K562 (cell line): Measurements from ENCODE around the gene ASB13. TPM values are rescaled to one million over a fixed set of nuclear protein-coding genes. Genes with fewer than 3 reads are reported as not detected.
A peak's percentile ranks its signal among the peaks of the same experiment; 100 is the strongest.

ENCODE experiments used
- ARID4B ChIP-seq: sonication (generic); formaldehyde crosslinking; IDR thresholded peaks from 2 replicates; pipeline ENCODE4 v1.8.0; 2022; ENCODE audit warnings: mild to moderate bottlenecking, missing genetic modification reagents
- ASH1L ChIP-seq: fragments of 450-650 bp; IDR thresholded peaks from 2 replicates; pipeline ENCODE4 v1.6.1; 2018; ENCODE audit warnings: borderline replicate concordance, mild to moderate bottlenecking, low read depth; ENCODE audit not compliant: partially characterized antibody
- CTBP1 ChIP-seq: fragments of 450-650 bp; IDR thresholded peaks from 2 replicates; pipeline ENCODE4 v1.6.1; 2016; ENCODE audit warnings: borderline replicate concordance
- DPF2 ChIP-seq: fragments of 450-650 bp; IDR thresholded peaks from 2 replicates; pipeline ENCODE4 v1.6.1; 2016
- KLF16 ChIP-seq: IDR thresholded peaks from 2 replicates; pipeline ENCODE4 v1.6.1; 2016; ENCODE audit warnings: antibody characterized with exemption
- MAZ ChIP-seq, 2 experiments: fragments of 450-650 bp in 1 of 2; sonication (generic) in 1 of 2; formaldehyde crosslinking; IDR thresholded peaks in 1 of 2; conservative IDR thresholded peaks in 1 of 2; 2 replicates each; pipeline versions ENCODE4 v1.4.0 to v1.5.0; 2020; ENCODE audit warnings: mild to moderate bottlenecking in 1 of 2, missing genetic modification reagents in 1 of 2
- NCOA6 ChIP-seq: fragments of 450-650 bp; IDR thresholded peaks from 2 replicates; pipeline ENCODE4 v1.6.1; 2017; ENCODE audit warnings: mild to moderate bottlenecking
- NCOR1 ChIP-seq: fragments of 450-650 bp; IDR thresholded peaks from 2 replicates; pipeline ENCODE4 v1.6.1; 2016; ENCODE audit warnings: mild to moderate bottlenecking, moderate library complexity
- SIN3B ChIP-seq: fragments of 450-650 bp; IDR thresholded peaks from 2 replicates; pipeline ENCODE4 v1.6.1; 2017; ENCODE audit warnings: low read depth, mild to moderate bottlenecking, moderate library complexity
- SIX5 ChIP-seq, 2 experiments: IDR thresholded peaks; 2 replicates each; pipeline ENCODE4 v1.6.1; 2011; ENCODE audit warnings: low read length in 2 of 2, borderline replicate concordance in 1 of 2, low read depth in 1 of 2, mild to moderate bottlenecking in 1 of 2, moderate library complexity in 1 of 2; ENCODE audit not compliant: insufficient read depth in 1 of 2
- XRCC4 ChIP-seq: IDR thresholded peaks from one replicate; pipeline ENCODE4 v1.6.1; 2011; ENCODE audit not compliant: insufficient read depth, insufficient read length; ENCODE audit errors: extremely low read depth
- ZNF77 ChIP-seq: fragments of 250-450 bp; sonication (Bioruptor Pico); IDR thresholded peaks from 2 replicates; pipeline ENCODE4 v1.5.0; 2020
- ZNF79 ChIP-seq: fragments of 250-450 bp; sonication (Bioruptor Pico); IDR thresholded peaks from 2 replicates; pipeline ENCODE4 v1.4.0; 2020; ENCODE audit warnings: low read depth, mild to moderate bottlenecking, moderate library complexity
- ZSCAN32 ChIP-seq: fragments of 450-650 bp; formaldehyde crosslinking; IDR thresholded peaks from 2 replicates; pipeline ENCODE4 v1.4.0; 2020; ENCODE audit warnings: mild to moderate bottlenecking, moderate library complexity
- polyA plus RNA-seq, 8 experiments: library from polyadenylated mRNA; depleted of rRNA in 4 of 8; stranded (reverse) in 5 of 8; unstranded in 3 of 8; fragments of >200 nt; fragmentation: Nextera tagmentation in 2 of 8; fragmentation: Illumina TruSeq in 1 of 8; extraction: Ambion mirVana in 2 of 8; extraction: Trizol in 1 of 8; gene quantifications; 2 replicates each; pipeline versions ENCODE4 v1.2.1 to v1.2.3, GENCODE V29; 2011 to 2014; ENCODE audit warnings: inconsistent platforms in 1 of 8, missing spikeins in 1 of 8
- total RNA-seq, 7 experiments: library from RNA; depleted of rRNA in 6 of 7; stranded (reverse); fragments of >200 nt in 6 of 7; fragmentation: Illumina TruSeq in 2 of 7; extraction: Trizol in 2 of 7; gene quantifications; 2 replicates each; pipeline versions ENCODE4 v1.2.1 to v1.2.3, GENCODE V29; 2011 to 2021; ENCODE audit warnings: low replicate concordance in 1 of 7

The ASB13 gene
- total and polyA plus RNA-seq, 9 of the 15 experiments (the other 6 are each of a cell fraction or from before 2014, with no cell fraction given), result 5.2 to 28.8 (median 16.9) TPM

DNA sequence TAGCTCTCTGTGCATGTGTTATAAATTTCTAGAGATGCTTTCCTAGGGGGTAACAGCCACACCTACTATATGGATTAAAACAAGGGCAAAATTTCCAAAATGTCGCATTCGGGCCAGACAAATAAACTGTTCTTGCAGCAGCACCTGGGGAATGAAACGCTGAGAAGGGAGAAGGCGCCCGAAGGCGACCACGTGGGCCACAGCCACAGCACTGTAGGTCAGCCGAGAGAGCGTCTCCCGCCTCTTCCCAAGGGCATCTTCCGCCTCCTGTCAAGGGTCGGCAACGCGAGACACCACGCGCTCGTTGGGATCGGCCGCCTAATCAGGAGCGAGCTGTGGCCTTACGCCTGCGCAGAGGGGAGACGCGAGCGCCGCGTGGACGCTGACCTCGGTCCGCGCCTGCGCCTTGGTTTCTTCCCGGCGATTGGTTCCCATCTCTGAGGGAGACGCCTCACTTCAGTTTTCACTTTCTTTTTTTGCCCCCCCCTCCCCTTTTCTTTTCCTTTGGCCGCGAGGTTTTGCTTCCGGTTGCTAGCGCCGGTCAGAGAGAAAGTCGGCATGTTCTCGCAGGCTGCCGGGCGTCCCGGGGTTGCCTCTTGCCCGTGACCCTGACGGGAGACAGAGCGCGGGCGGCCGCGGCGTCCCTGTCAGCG, 18.0 kb upstream of the ASB13 start, which contains the start of gene TASOR2 (continued):
- peak; percentile 64 to 84; a peak in 3 of 4 replicates for TF ChIP-seq MAZ (CRISPR knock-in tag; conservative IDR thresholded peaks at IDR 0.05 in 1 of 2, IDR thresholded peaks at IDR 0.05 in 1 of 2)
- 0 out of 2 replicates have a peak, but pooled peaks have one; percentile 28 for TF ChIP-seq DPF2
- TF ChIP-seq ARID4B, result no peak; the same call in 1 of the 2 replicates
- TF ChIP-seq ZNF79 (CRISPR knock-in tag), result 0 out of 2 replicates have a peak, but pooled peaks have one; percentile 65
- peak; percentile 72; the same call in 1 of the 2 replicates for TF ChIP-seq ZSCAN32 (CRISPR knock-in tag)
- TF ChIP-seq SIX5 (IDR thresholded peaks at IDR 0.05; ENCODE audit: borderline replicate concordance in 1 of 2, insufficient read depth in 1 of 2, low read depth in 1 of 2, low read length in 2 of 2), result no peak
- TF ChIP-seq KLF16, result no peak
- no peak for TF ChIP-seq SIN3B
- peak; percentile 79 for TF ChIP-seq ASH1L
- peak; percentile 75; the same call in 1 of the 2 replicates for TF ChIP-seq CTBP1
- no peak for TF ChIP-seq ZNF77 (CRISPR knock-in tag)
- TF ChIP-seq XRCC4, result no peak
- no peak for TF ChIP-seq NCOA6
- TF ChIP-seq NCOR1, result no peak
